ENCODE measurements around the gene ADD1.

Gene ADD1

GRCh38 chr4:2928242-2929176 lies 84.9 kb downstream of the ADD1 start:
- TF ChIP-seq CTCF (IDR thresholded peaks at IDR 0.05; ENCODE audit: low read depth, low read length): no peak
- H3K27me3 ChIP-seq: no peaks in the 10 kb centered on the region
- no peak for DNase-seq
- H3K4me3 ChIP-seq (ENCODE audit: low read depth, low read length): no peak overlapping the region
- H3K36me3 ChIP-seq: peaks cover 50% of the 10 kb centered on the region
- H3K9me3 ChIP-seq: no peaks in the 10 kb centered on the region
- no peaks in the 10 kb centered on the region for H3K4me1 ChIP-seq

GRCh38 chr4:2929469-2929868 lies 85.8 kb downstream of the ADD1 start:
- DNase-seq: no peak
- TF ChIP-seq CTCF (IDR thresholded peaks at IDR 0.05; ENCODE audit: low read depth, low read length): no peak
- H3K27me3 ChIP-seq: no peaks in the 10 kb centered on the region
- peaks cover 46% of the 10 kb centered on the region for H3K36me3 ChIP-seq
- H3K9me3 ChIP-seq: no peaks in the 10 kb centered on the region
- no peak overlapping the region for H3K4me3 ChIP-seq (ENCODE audit: low read depth, low read length)
- H3K4me1 ChIP-seq: no peaks in the 10 kb centered on the region

- Histone ChIP-seq H3K4me3 (ENCODE audit: low read depth, low read length) (no peak overlapping the region), H3K4me1 (no peaks in the 10 kb centered on the region), H3K27me3 (no peaks in the 10 kb centered on the region), H3K36me3 (peaks cover 45% of the 10 kb centered on the region), H3K9me3 (no peaks in the 10 kb centered on the region)
- TF ChIP-seq CTCF (IDR thresholded peaks at IDR 0.05; ENCODE audit: low read depth, low read length): no peak
- no peak for DNase-seq
Measured at GRCh38 chr4:2930135-2930757, 86.6 kb downstream of the ADD1 start.

GRCh38 chr4:2930758-2931511 lies 87.3 kb downstream of the ADD1 start:
- H3K36me3 ChIP-seq: peaks cover 42% of the 10 kb centered on the region
- no peak for DNase-seq
- H3K4me3 ChIP-seq (ENCODE audit: low read depth, low read length): no peak overlapping the region
- peak; percentile 29 for TF ChIP-seq CTCF (IDR thresholded peaks at IDR 0.05; ENCODE audit: low read depth, low read length)
- H3K4me1 ChIP-seq: peaks cover 4% of the 10 kb centered on the region
- no peaks in the 10 kb centered on the region for H3K27me3 ChIP-seq
- H3K9me3 ChIP-seq: no peaks in the 10 kb centered on the region

GRCh38 chr4:2931512-2932301 lies 88.1 kb downstream of the ADD1 start:
- Histone ChIP-seq H3K9me3 (no peaks in the 10 kb centered on the region), H3K36me3 (peaks cover 37% of the 10 kb centered on the region), H3K4me1 (peaks cover 10% of the 10 kb centered on the region), H3K27me3 (no peaks in the 10 kb centered on the region), H3K4me3 (ENCODE audit: low read depth, low read length) (no peak overlapping the region)
- no peak for DNase-seq
- TF ChIP-seq CTCF (IDR thresholded peaks at IDR 0.05; ENCODE audit: low read depth, low read length): no peak
